Measurements from ENCODE around the gene JAG1.

The JAG1 gene

GRCh38 chr20:10665791-10666190 is 8.0 kb downstream of the JAG1 start:
- TF ChIP-seq POU6F1 (CRISPR knock-in tag; IDR thresholded peaks at IDR 0.05; ENCODE audit: borderline replicate concordance, low read depth) (no peak), ZNF70 (CRISPR knock-in tag; IDR thresholded peaks at IDR 0.05) (no peak)
- ATAC-seq, result no peak; the same call in 2 of the 3 replicates

- TF ChIP-seq POU6F1 (CRISPR knock-in tag; IDR thresholded peaks at IDR 0.05; ENCODE audit: borderline replicate concordance, low read depth) (no peak), TCF4 (CRISPR knock-in tag; IDR thresholded peaks at IDR 0.05; ENCODE audit: borderline replicate concordance) (no peak), GLIS3 (CRISPR knock-in tag; IDR thresholded peaks at IDR 0.05) (no peak), ZNF70 (CRISPR knock-in tag; IDR thresholded peaks at IDR 0.05) (no peak), CSDC2 (CRISPR knock-in tag; IDR thresholded peaks at IDR 0.05) (no peak), TSHZ2 (CRISPR knock-in tag; IDR thresholded peaks at IDR 0.05) (no peak), ZC3H10 (CRISPR knock-in tag; IDR thresholded peaks at IDR 0.05) (no peak)
- ATAC-seq, result peak; percentile 51
Measured at GRCh38 chr20:10665027-10665561, 8.7 kb downstream of the JAG1 start.

GRCh38 chr20:10663756-10664155 is 10.0 kb downstream of the JAG1 start:
- ATAC-seq, result no peak

More at GRCh38 chr20:10663756-10664155, 10.0 kb downstream of the JAG1 start:
- TF ChIP-seq TSHZ2 (CRISPR knock-in tag; IDR thresholded peaks at IDR 0.05), result no peak
- no peak for TF ChIP-seq TOX (CRISPR knock-in tag; IDR thresholded peaks at IDR 0.05; ENCODE audit: borderline replicate concordance)
- no peak for TF ChIP-seq OSR1 (CRISPR knock-in tag; IDR thresholded peaks at IDR 0.05)
- TF ChIP-seq ZNF565 (CRISPR knock-in tag; conservative IDR thresholded peaks at IDR 0.05; ENCODE audit: low read depth), result no peak
- no peak for TF ChIP-seq ZC3H10 (CRISPR knock-in tag; IDR thresholded peaks at IDR 0.05)
- no peak for TF ChIP-seq ISL1 (CRISPR knock-in tag; IDR thresholded peaks at IDR 0.05)
- TF ChIP-seq PPARA (CRISPR knock-in tag; IDR thresholded peaks at IDR 0.05; ENCODE audit: borderline replicate concordance), result no peak
- no peak for TF ChIP-seq CSDC2 (CRISPR knock-in tag; IDR thresholded peaks at IDR 0.05)
- TF ChIP-seq POU6F1 (CRISPR knock-in tag; IDR thresholded peaks at IDR 0.05; ENCODE audit: borderline replicate concordance, low read depth), result no peak
- no peak for TF ChIP-seq ZNF8 (CRISPR knock-in tag; IDR thresholded peaks at IDR 0.05)
- no peak for TF ChIP-seq PATZ1 (CRISPR knock-in tag; IDR thresholded peaks at IDR 0.05; ENCODE audit: borderline replicate concordance)
- no peak for TF ChIP-seq ZFP30 (CRISPR knock-in tag; IDR thresholded peaks at IDR 0.05)
- no peak for TF ChIP-seq ZNF70 (CRISPR knock-in tag; IDR thresholded peaks at IDR 0.05)
- no peak for TF ChIP-seq ZFP3 (CRISPR knock-in tag; IDR thresholded peaks at IDR 0.05)
